GM18508 (cell line): ENCODE results near the gene CXorf38.

Source experiments
- ATAC-seq: cut with Tn5 transposase; IDR thresholded peaks from one replicate; pipeline ENCODE4 v1.9.1; 2021; ENCODE audit warnings: moderate number of reproducible peaks; ENCODE audit not compliant: insufficient read depth, unreplicated experiment

Gene CXorf38

GRCh38 chrX:40578039-40578695, 69.2 kb downstream of the CXorf38 start:
- ATAC-seq = no peak
